GM21576 (cell line): ENCODE data around the gene FBLN2.

Experiments
- ATAC-seq: cut with Tn5 transposase; IDR thresholded peaks from one replicate; pipeline ENCODE4 v1.9.1; 2021; ENCODE audit warnings: mild to moderate bottlenecking, moderate library complexity; ENCODE audit not compliant: unreplicated experiment

Gene FBLN2

GRCh38 chr3:13656584-13657301, 107.8 kb downstream of the FBLN2 start:
- no peak for ATAC-seq

- peak; percentile 63 for ATAC-seq
Measured at GRCh38 chr3:13657660-13658435, 108.9 kb downstream of the FBLN2 start.

- no peak for ATAC-seq
Measured at GRCh38 chr3:13658681-13659080, 109.8 kb downstream of the FBLN2 start.

GRCh38 chr3:13659221-13659969, 110.5 kb downstream of the FBLN2 start:
- no peak for ATAC-seq

- ATAC-seq = no peak
Measured at GRCh38 chr3:13660042-13660874, 111.3 kb downstream of the FBLN2 start.

GRCh38 chr3:13661121-13661520, 112.2 kb downstream of the FBLN2 start:
- ATAC-seq = no peak

GRCh38 chr3:13662238-13662847, 113.4 kb downstream of the FBLN2 start:
- ATAC-seq = no peak

GRCh38 chr3:13663781-13664535, 115.0 kb downstream of the FBLN2 start:
- ATAC-seq = no peak

GRCh38 chr3:13665582-13666226, 116.8 kb downstream of the FBLN2 start:
- no peak for ATAC-seq

GRCh38 chr3:13666227-13666619, 117.3 kb downstream of the FBLN2 start:
- ATAC-seq = no peak

- no peak for ATAC-seq
Measured at GRCh38 chr3:13666781-13667709, 118.1 kb downstream of the FBLN2 start.

- no peak for ATAC-seq
Measured at GRCh38 chr3:13668136-13668535, 119.2 kb downstream of the FBLN2 start.

GRCh38 chr3:13669457-13669856, 120.5 kb downstream of the FBLN2 start:
- no peak for ATAC-seq

- ATAC-seq = no peak
Measured at GRCh38 chr3:13670292-13670691, 121.4 kb downstream of the FBLN2 start.

GRCh38 chr3:13671482-13672233, 122.7 kb downstream of the FBLN2 start:
- no peak for ATAC-seq

GRCh38 chr3:13673207-13673606, 124.3 kb downstream of the FBLN2 start:
- no peak for ATAC-seq

GRCh38 chr3:13674538-13675185, 125.7 kb downstream of the FBLN2 start:
- no peak for ATAC-seq
